Right renal cortex interstitium (tissue), 3 donors: Measurements from ENCODE around the gene USP6NL. TPM values are rescaled to one million over a fixed set of nuclear protein-coding genes. Genes with fewer than 3 reads are reported as not detected.

ENCODE experiments used
- DNase-seq, 3 donors: peaks; one replicate each; pipeline ENCODE4 v3.0.0-alpha.2; 2013; ENCODE audit warnings: low read depth in 3 of 3, low spot score in 2 of 3
- polyA plus RNA-seq, 3 donors: library from polyadenylated mRNA; unstranded; fragments of 120-200 nt; gene quantifications; one replicate each; pipeline ENCODE4 v1.2.1, GENCODE V29; 2013; ENCODE audit not compliant: insufficient read length in 3 of 3

USP6NL gene
- polyA plus RNA-seq, 3 donors: 28.9 to 32.6 (median 29.3) TPM

- DNase-seq: no peak
These were observed 128.0 kb downstream of the USP6NL start for GRCh38 chr10:11483201-11484148.

GRCh38 chr10:11482306-11482705 is 129.1 kb downstream of the USP6NL start:
- DNase-seq: no peak

- DNase-seq: no peak
These were observed 130.8 kb downstream of the USP6NL start for GRCh38 chr10:11480687-11481086.

DNA sequence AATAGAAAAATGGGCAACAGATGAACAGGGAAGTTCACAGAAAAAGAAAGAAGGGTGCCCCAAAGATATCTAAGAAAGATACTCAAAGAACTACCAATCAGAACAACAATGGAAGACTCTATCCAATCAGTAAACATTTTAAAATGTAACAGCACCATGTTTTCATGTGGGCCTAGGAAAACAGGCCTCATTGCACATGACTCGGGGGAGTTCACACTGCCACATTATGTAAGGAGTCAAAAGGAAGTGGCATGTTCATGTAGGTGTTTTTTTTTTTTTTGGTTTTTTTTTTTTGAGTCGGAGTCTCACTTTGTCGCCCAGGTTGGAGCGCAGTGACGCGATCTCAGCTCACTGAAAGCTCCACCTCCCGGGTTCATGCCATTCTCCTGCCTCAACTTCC is 132.2 kb downstream of the USP6NL start:
- DNase-seq: no peak

DNA sequence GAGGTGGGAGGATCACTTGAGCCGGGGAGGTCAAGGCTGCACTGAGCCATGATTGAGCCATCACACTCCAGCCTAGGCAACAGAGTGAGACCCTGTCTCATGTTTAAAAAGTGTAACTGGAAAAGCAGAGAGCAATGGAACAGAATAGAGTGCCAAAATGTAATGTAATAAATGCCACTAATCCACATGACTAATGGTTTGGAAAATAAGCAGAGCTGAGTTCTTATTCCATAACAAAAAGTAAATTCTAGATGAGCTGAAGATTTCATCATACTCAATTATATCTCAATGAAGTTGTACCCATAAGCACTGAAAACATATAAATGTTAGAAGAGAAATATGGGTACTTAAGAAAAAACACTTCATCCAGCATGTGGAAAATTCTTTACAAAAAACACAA is 132.6 kb downstream of the USP6NL start:
- DNase-seq: no peak

GRCh38 chr10:11475831-11476434 is 135.5 kb downstream of the USP6NL start:
- DNase-seq: no peak

GRCh38 chr10:11473128-11473760 is 138.2 kb downstream of the USP6NL start:
- no peak for DNase-seq

DNA sequence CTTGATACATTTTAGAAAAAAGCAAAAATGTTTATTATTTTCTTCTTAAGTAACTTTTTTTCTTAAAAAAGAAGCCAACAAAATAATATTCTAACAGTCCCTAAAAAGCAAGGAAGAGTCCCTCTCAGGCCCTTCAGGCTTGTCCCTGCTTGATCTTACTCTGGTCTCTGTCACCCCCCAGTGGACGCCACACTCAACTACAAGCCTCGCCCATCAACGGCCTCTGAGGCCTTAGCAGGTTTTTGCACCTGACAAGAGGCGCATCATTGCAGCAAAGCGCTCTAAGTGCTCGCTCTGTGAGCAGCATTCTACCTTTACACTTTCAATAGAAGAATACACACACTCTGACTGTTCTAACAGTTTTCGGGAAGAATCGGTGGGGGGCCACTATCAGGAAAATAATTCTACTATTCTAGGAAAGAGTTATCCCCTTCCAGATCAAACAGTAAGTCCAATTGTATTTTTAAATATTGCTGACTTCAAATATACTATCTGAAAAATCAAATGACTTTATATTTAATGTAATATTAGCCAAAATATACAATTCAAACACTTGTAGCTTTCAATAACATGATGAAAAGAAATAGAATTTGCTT is 139.2 kb downstream of the USP6NL start:
- peak; percentile 18 to 24 (median 19) for DNase-seq

DNA sequence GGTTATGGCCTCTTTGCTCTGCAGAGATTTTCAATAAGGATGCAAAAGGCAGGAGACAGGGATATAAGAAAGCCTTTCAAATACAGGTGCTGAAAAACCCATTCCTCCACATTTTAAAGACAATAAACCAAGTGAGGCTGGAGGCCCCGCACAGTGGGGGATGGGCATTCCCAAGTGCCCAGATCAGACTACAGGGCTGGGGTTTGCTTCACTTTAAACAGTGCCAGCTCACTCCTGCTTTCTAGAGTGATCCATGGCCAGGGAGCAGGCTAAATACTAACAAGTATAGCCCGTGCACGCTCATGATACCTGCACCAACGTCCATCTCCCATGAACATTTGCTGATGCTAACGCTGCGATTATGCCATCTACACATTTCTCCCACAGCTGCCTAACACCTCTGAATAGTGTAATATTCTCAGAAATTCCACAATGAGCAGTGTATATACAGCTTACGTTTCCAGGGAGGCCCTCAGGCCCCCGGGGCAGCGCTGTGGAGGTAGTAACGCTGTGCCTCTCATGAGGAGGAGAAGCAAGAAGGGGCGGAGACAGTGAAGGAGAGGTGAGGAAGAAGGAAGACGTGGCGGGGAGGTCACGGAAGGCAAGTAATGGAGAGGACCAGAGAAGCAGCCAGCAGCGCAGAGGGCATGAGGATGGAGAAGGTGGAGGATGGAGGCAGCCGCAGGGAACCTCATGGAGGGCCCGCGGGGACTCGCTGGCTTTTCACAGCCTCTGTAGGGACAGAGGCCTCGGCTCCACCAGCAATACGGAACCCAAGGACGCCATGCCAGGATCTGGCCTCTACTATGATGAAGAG is 141.7 kb downstream of the USP6NL start:
- DNase-seq: no peak

GRCh38 chr10:11468126-11468742 is 143.2 kb downstream of the USP6NL start:
- DNase-seq: no peak

- DNase-seq: no peak
These were observed 146.0 kb downstream of the USP6NL start for GRCh38 chr10:11465406-11465805.

GRCh38 chr10:11463111-11463510 is 148.3 kb downstream of the USP6NL start:
- no peak for DNase-seq

GRCh38 chr10:11462071-11462470 is 149.4 kb downstream of the USP6NL start:
- no peak for DNase-seq

GRCh38 chr10:11457336-11457735 is 154.1 kb downstream of the USP6NL start:
- no peak for DNase-seq

GRCh38 chr10:11454958-11455566 is 156.4 kb downstream of the USP6NL start:
- DNase-seq: no peak

DNA sequence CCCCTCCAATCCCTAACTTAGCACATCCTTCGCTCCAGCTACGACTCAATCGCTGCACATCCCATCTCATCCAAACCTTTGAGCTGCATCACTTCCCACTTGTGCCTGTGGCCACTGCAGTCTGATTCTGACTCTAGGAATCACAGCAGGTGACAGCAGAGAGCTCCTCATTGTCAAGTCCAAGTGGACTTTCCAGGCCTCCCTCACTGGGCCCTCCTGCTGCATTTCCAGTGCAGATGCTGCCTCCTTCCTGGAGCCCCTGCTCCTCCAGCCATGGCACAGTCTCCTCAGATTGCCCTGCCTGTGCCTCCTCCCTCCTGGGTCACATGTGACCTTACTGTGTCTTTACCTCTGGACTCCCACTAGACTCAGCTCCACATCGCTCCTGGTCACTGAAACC is 157.3 kb downstream of the USP6NL start:
- no peak for DNase-seq

DNA sequence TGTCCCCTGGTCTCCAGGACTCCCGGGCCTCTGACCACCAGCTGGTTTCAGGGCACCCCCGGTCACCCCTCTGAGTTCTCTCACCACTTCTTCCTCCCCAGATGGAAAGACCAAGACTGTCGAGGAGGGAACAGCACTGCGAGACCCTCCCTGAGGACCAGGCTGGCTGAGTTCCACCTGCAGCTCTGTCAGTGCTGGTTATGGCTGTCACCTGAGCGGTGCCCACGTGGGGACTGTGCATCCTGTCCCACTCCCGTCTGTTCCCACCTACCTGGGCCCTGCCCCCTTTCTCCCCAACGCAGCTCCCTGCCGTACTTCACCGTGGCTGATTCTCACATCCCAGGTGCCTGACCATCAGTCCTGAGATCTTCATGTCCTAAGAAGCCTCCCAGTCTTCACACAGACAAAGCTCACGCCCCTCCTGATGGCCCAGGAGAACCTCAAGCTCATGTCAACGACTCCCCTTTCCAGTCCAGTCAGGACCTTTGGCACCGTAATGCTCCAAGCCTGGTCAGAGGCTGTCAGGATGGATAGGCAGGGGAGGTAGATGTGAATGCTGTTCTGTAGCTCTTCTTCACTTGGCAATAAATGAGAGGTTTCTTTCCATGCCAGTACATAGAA is 159.7 kb downstream of the USP6NL start:
- DNase-seq: no peak

- DNase-seq: no peak
These were observed 161.0 kb downstream of the USP6NL start for GRCh38 chr10:11450427-11450826.

DNA sequence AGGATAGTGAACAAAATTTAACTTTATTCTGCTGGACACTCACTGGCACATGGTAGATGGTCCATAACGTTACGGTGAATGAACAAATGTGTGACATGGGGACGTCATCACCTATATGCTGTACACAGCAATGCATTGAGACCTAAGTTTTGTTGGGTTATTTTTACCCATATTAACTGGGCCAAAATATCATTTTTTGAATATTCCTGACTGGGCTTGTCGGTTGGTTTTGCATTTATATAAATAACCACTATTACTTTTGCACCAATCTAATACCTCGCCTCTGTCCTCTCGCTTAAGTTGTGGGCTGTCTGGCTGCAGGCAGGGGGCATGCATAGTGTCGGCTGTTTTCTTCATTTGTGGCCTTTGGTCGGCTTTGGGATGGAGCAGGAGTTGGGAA is 161.7 kb downstream of the USP6NL start:
- DNase-seq: no peak
